ENCODE results near the gene MOSPD3. TPM values are rescaled to one million over a fixed set of nuclear protein-coding genes. Genes with fewer than 3 reads are reported as not detected.

The MOSPD3 gene
- total and polyA plus RNA-seq, 2 of the 13 experiments (the other 11 are each of a cell fraction or from before 2014, with no cell fraction given), result 7.6 to 8.8 TPM

DNA sequence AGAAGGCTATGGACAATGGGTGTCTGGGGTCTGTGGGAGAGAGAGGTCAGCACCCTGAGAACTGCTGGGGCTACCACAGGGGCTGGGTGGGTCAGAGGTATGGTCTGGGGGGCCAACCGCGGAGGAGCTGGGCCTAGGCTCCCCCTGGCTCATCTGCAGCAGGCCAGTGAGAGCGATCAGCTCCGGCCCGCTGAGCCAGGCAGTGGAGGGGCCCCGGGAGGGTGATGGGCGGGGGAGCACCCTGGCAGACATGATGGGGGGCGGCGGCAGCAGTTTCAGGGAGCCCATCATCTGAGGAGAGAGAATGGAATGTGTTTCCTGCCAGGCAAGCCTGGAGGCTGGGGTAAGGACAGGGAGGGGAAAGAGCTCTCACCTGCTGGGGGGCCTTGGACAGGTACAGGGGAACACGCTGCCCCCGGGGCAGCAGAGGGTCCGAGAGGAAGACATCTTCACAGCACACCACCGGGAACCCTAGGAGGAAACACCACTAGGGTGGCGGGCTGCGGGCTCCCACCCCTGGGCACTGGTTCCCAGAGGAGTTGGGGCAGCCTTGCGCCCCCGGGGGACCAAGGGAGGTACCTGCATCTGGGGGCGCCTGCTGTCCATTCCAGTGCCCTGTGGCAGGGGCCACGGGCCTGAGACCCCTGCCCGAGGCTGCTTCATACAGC is 39.9 kb upstream of the MOSPD3 start (continued):
- TF ChIP-seq MXD4 (CRISPR knock-in tag; IDR thresholded peaks at IDR 0.05), result no peak
- TF ChIP-seq FOXP1 (IDR thresholded peaks at IDR 0.05), result no peak
- no peak for TF ChIP-seq FOXP1 (CRISPR knock-in tag; IDR thresholded peaks at IDR 0.05)
- TF ChIP-seq HES4 (CRISPR knock-in tag; IDR thresholded peaks at IDR 0.05; ENCODE audit: borderline replicate concordance), result 0 out of 2 replicates have a peak, but pooled peaks have one; percentile 17
- TF ChIP-seq AHR (CRISPR knock-in tag; IDR thresholded peaks at IDR 0.05), result no peak
- TF ChIP-seq, protein P1, sequence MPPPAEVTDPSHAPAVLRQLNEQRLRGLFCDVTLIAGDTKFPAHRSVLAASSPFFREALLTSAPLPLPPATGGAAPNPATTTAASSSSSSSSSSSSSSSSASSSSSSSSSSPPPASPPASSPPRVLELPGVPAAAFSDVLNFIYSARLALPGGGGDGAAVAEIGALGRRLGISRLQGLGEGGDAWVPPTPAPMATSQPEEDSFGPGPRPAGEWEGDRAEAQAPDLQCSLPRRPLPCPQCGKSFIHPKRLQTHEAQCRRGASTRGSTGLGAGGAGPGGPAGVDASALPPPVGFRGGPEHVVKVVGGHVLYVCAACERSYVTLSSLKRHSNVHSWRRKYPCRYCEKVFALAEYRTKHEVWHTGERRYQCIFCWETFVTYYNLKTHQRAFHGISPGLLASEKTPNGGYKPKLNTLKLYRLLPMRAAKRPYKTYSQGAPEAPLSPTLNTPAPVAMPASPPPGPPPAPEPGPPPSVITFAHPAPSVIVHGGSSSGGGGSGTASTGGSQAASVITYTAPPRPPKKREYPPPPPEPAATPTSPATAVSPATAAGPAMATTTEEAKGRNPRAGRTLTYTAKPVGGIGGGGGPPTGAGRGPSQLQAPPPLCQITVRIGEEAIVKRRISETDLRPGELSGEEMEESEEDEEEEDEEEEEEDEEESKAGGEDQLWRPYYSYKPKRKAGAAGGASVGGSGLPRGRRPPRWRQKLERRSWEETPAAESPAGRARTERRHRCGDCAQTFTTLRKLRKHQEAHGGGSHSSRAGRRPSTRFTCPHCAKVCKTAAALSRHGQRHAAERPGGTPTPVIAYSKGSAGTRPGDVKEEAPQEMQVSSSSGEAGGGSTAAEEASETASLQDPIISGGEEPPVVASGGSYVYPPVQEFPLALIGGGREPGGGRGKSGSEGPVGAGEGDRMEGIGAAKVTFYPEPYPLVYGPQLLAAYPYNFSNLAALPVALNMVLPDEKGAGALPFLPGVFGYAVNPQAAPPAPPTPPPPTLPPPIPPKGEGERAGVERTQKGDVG (CRISPR knock-in tag; IDR thresholded peaks at IDR 0.05; ENCODE audit: borderline replicate concordance), result no peak
- TF ChIP-seq, protein P2, sequence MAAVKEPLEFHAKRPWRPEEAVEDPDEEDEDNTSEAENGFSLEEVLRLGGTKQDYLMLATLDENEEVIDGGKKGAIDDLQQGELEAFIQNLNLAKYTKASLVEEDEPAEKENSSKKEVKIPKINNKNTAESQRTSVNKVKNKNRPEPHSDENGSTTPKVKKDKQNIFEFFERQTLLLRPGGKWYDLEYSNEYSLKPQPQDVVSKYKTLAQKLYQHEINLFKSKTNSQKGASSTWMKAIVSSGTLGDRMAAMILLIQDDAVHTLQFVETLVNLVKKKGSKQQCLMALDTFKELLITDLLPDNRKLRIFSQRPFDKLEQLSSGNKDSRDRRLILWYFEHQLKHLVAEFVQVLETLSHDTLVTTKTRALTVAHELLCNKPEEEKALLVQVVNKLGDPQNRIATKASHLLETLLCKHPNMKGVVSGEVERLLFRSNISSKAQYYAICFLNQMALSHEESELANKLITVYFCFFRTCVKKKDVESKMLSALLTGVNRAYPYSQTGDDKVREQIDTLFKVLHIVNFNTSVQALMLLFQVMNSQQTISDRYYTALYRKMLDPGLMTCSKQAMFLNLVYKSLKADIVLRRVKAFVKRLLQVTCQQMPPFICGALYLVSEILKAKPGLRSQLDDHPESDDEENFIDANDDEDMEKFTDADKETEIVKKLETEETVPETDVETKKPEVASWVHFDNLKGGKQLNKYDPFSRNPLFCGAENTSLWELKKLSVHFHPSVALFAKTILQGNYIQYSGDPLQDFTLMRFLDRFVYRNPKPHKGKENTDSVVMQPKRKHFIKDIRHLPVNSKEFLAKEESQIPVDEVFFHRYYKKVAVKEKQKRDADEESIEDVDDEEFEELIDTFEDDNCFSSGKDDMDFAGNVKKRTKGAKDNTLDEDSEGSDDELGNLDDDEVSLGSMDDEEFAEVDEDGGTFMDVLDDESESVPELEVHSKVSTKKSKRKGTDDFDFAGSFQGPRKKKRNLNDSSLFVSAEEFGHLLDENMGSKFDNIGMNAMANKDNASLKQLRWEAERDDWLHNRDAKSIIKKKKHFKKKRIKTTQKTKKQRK (IDR thresholded peaks at IDR 0.05; ENCODE audit: low read length), result no peak
- no peak for TF ChIP-seq STAG1 (CRISPR knock-in tag; IDR thresholded peaks at IDR 0.05)
- peak; percentile 73 for TF ChIP-seq KDM2A (CRISPR knock-in tag; IDR thresholded peaks at IDR 0.05; ENCODE audit: borderline replicate concordance, low read depth)
- TF ChIP-seq ZBTB7B (CRISPR knock-in tag; IDR thresholded peaks at IDR 0.05), result peak; percentile 49; the same call in 1 of the 2 replicates
- TF ChIP-seq MATR3 (CRISPR knock-in tag; IDR thresholded peaks at IDR 0.05), result no peak
- TF ChIP-seq ZNF530 (CRISPR knock-in tag; IDR thresholded peaks at IDR 0.05; ENCODE audit: low read depth), result no peak
- TF ChIP-seq, protein P3, sequence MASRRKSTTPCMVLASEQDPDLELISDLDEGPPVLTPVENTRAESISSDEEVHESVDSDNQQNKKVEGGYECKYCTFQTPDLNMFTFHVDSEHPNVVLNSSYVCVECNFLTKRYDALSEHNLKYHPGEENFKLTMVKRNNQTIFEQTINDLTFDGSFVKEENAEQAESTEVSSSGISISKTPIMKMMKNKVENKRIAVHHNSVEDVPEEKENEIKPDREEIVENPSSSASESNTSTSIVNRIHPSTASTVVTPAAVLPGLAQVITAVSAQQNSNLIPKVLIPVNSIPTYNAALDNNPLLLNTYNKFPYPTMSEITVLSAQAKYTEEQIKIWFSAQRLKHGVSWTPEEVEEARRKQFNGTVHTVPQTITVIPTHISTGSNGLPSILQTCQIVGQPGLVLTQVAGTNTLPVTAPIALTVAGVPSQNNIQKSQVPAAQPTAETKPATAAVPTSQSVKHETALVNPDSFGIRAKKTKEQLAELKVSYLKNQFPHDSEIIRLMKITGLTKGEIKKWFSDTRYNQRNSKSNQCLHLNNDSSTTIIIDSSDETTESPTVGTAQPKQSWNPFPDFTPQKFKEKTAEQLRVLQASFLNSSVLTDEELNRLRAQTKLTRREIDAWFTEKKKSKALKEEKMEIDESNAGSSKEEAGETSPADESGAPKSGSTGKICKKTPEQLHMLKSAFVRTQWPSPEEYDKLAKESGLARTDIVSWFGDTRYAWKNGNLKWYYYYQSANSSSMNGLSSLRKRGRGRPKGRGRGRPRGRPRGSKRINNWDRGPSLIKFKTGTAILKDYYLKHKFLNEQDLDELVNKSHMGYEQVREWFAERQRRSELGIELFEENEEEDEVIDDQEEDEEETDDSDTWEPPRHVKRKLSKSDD (CRISPR knock-in tag; IDR thresholded peaks at IDR 0.05; ENCODE audit: low read depth), result no peak
- TF ChIP-seq, protein P4, sequence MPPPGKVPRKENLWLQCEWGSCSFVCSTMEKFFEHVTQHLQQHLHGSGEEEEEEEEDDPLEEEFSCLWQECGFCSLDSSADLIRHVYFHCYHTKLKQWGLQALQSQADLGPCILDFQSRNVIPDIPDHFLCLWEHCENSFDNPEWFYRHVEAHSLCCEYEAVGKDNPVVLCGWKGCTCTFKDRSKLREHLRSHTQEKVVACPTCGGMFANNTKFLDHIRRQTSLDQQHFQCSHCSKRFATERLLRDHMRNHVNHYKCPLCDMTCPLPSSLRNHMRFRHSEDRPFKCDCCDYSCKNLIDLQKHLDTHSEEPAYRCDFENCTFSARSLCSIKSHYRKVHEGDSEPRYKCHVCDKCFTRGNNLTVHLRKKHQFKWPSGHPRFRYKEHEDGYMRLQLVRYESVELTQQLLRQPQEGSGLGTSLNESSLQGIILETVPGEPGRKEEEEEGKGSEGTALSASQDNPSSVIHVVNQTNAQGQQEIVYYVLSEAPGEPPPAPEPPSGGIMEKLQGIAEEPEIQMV (CRISPR knock-in tag; IDR thresholded peaks at IDR 0.05; ENCODE audit: low read depth), result no peak
- TF ChIP-seq PHF8 (CRISPR knock-in tag; IDR thresholded peaks at IDR 0.05), result no peak
- no peak for TF ChIP-seq NBN (conservative IDR thresholded peaks at IDR 0.05)
- 0 out of 2 replicates have a peak, but pooled peaks have one; percentile 5 for TF ChIP-seq ZNF350 (CRISPR knock-in tag; IDR thresholded peaks at IDR 0.05; ENCODE audit: borderline replicate concordance, low read depth)
- TF ChIP-seq ZNF251 (CRISPR knock-in tag; IDR thresholded peaks at IDR 0.05), result no peak
